ENCODE results near the gene TRH. TPM values are rescaled to one million over a fixed set of nuclear protein-coding genes. Genes with fewer than 3 reads are reported as not detected.

Gene TRH
- under 1 TPM in 1 of 2 donors, not detected in 1; 0.23 TPM for total RNA-seq
- long read RNA-seq, donor 1: 0 reads
- long read RNA-seq, donor 2: 0 reads

GRCh38 chr3:129974564-129974832 lies at the start of gene TRH:
Gene TRH (plus strand): TSS chr3:129974720. CDS start chr3:129975817, 1,097 bp downstream.
- intact Hi-C loops (cut with DNase I): no loop called here
- DNase-seq (ENCODE audit: low spot score): no peak

- DNase-seq (ENCODE audit: low spot score): no peak
- intact Hi-C loops (cut with DNase I): loop anchor here in 1 of 2 donors (5.0 kb wide), 1 partner anchor 295 kb away; no protein-coding TSS in a partner anchor
Measured at GRCh38 chr3:129927072-129927471, 47.4 kb upstream of the TRH start.

- no peak for DNase-seq (ENCODE audit: low spot score)
Measured at GRCh38 chr3:129929383-129929782, 45.1 kb upstream of the TRH start.

GRCh38 chr3:129933471-129933870 lies 41.0 kb upstream of the TRH start:
- intact Hi-C loops (cut with DNase I): loop anchor here in 1 of 2 donors (5.0 to 10.0 kb wide), 2 partner anchors 306 to 449 kb away; no protein-coding TSS in a partner anchor
- DNase-seq (ENCODE audit: low spot score): no peak

More at GRCh38 chr3:129929383-129929782, 45.1 kb upstream of the TRH start:
- intact Hi-C loops (cut with DNase I): loop anchor here in 1 of 2 donors (5.0 kb wide), 1 partner anchor 297 kb away; no protein-coding TSS in a partner anchor

GRCh38 chr3:129934234-129935123 lies 40.0 kb upstream of the TRH start:
- DNase-seq (ENCODE audit: low spot score): no peak
- intact Hi-C loops (cut with DNase I): loop anchor here in 1 of 2 donors (5.0 to 10.0 kb wide), 2 partner anchors 307 to 450 kb away; no protein-coding TSS in a partner anchor

GRCh38 chr3:129936757-129937156 lies 37.8 kb upstream of the TRH start:
- DNase-seq (ENCODE audit: low spot score): no peak
- intact Hi-C loops (cut with DNase I): loop anchor here in 1 of 2 donors (10.0 kb wide), 1 partner anchor 452 kb away; no protein-coding TSS in a partner anchor

- no peak for DNase-seq (ENCODE audit: low spot score)
- intact Hi-C loops (cut with DNase I): loop anchor here in 1 of 2 donors (10.0 kb wide), 1 partner anchor 453 kb away; no protein-coding TSS in a partner anchor
Measured at GRCh38 chr3:129937717-129938116, 36.8 kb upstream of the TRH start.

GRCh38 chr3:129938140-129938930 lies 36.2 kb upstream of the TRH start:
- intact Hi-C loops (cut with DNase I): loop anchor here in 1 of 2 donors (10.0 kb wide), 1 partner anchor 454 kb away; no protein-coding TSS in a partner anchor
- no peak for DNase-seq (ENCODE audit: low spot score)

- intact Hi-C loops (cut with DNase I): loop anchor here in 1 of 2 donors (10.0 kb wide), 1 partner anchor 155 kb away; no protein-coding TSS in a partner anchor
- no peak for DNase-seq (ENCODE audit: low spot score)
Measured at GRCh38 chr3:129940086-129940485, 34.4 kb upstream of the TRH start.

- intact Hi-C loops (cut with DNase I): loop anchor here in 1 of 2 donors (10.0 kb wide), 1 partner anchor 153 kb away; no protein-coding TSS in a partner anchor
Measured at GRCh38 chr3:129942296-129942695, 32.2 kb upstream of the TRH start.

GRCh38 chr3:129943020-129943419 lies 31.5 kb upstream of the TRH start:
- intact Hi-C loops (cut with DNase I): loop anchor here in 1 of 2 donors (10.0 kb wide), 1 partner anchor 152 kb away; no protein-coding TSS in a partner anchor
- no peak for DNase-seq (ENCODE audit: low spot score)

More at GRCh38 chr3:129942296-129942695, 32.2 kb upstream of the TRH start:
- no peak for DNase-seq (ENCODE audit: low spot score)

- no peak for DNase-seq (ENCODE audit: low spot score)
- intact Hi-C loops (cut with DNase I): loop anchor here in 1 of 2 donors (10.0 kb wide), 1 partner anchor 150 kb away; no protein-coding TSS in a partner anchor
Measured at GRCh38 chr3:129944709-129945108, 29.8 kb upstream of the TRH start.

GRCh38 chr3:129947538-129948240 lies 26.8 kb upstream of the TRH start:
- intact Hi-C loops (cut with DNase I): loop anchor here in 1 of 2 donors (10.0 kb wide), 1 partner anchor 147 kb away; no protein-coding TSS in a partner anchor
- no peak for DNase-seq (ENCODE audit: low spot score)

- intact Hi-C loops (cut with DNase I): loop anchor here in 1 of 2 donors (5.0 kb wide), 1 partner anchor 57 kb away; no protein-coding TSS in a partner anchor
- no peak for DNase-seq (ENCODE audit: low spot score)
Measured at GRCh38 chr3:129950318-129951046, 24.0 kb upstream of the TRH start.

GRCh38 chr3:129952556-129953355 lies 21.8 kb upstream of the TRH start:
- intact Hi-C loops (cut with DNase I): loop anchor here in 1 of 2 donors (5.0 kb wide), 1 partner anchor 55 kb away; no protein-coding TSS in a partner anchor
- peak; percentile 34 for DNase-seq (ENCODE audit: low spot score)

GRCh38 chr3:129953621-129954020 lies 20.9 kb upstream of the TRH start:
- peak; percentile 2 for DNase-seq (ENCODE audit: low spot score)
- intact Hi-C loops (cut with DNase I): loop anchor here in 1 of 2 donors (5.0 kb wide), 1 partner anchor 54 kb away; no protein-coding TSS in a partner anchor

GRCh38 chr3:129954514-129954913 lies 20.0 kb upstream of the TRH start:
- DNase-seq (ENCODE audit: low spot score): peak; percentile 18
- intact Hi-C loops (cut with DNase I): loop anchor here in 1 of 2 donors (5.0 kb wide), 1 partner anchor 53 kb away; no protein-coding TSS in a partner anchor

Data from posterior vena cava (tissue), 2 donors.